Measurements from ENCODE around the gene CFL1.
"Not testable (repeated sequence)": the region's sequence is repeated elsewhere in the genome, so short reads cannot be mapped to it uniquely, and the experiment has no call there.

The CFL1 gene

GRCh38 chr11:65857853-65858680, at the start of gene CFL1:
Gene CFL1 (minus strand): TSS chr11:65858180. CDS start chr11:65858099, 81 bp downstream.
- DNase-seq: peak; percentile 95 to 97

- no peak for DNase-seq
Observed at GRCh38 chr11:65906602-65907001, 48.6 kb upstream of the CFL1 start.

DNA sequence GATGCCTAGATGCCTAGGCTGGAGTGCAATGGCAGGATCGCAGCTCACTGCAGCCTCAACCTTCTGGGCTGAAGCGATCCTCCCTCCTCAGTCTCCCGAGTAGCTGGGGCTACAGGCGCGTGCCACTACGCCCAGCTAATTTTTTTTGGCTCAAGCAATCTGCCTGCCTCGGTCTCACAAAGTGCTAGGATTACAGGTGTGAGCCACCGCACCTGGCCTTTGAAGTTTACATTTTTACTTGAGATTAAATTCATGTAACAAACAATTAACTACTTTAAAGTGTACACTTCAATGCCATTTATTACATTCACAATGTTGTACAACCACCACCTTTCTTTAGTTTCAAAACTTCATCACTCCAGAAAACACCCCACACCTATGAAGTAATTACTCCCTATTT, 45.7 kb upstream of the CFL1 start:
- DNase-seq: no peak

GRCh38 chr11:65903068-65903481, 45.1 kb upstream of the CFL1 start:
- no peak for DNase-seq

DNA sequence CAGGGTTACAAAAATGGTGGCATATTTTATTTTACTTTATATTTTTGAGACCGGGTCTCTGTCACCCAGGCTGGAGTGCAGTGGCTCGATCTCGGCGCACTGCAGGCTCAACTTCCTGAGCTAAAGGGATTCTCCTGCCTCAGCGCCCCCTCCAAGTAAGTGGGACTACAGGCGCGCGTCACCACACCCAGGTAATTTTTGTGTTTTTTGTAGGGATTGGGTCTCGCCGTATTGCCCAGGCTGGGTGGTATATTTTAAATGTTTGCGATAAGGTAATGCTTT, 42.9 kb upstream of the CFL1 start:
- no peak for DNase-seq

DNA sequence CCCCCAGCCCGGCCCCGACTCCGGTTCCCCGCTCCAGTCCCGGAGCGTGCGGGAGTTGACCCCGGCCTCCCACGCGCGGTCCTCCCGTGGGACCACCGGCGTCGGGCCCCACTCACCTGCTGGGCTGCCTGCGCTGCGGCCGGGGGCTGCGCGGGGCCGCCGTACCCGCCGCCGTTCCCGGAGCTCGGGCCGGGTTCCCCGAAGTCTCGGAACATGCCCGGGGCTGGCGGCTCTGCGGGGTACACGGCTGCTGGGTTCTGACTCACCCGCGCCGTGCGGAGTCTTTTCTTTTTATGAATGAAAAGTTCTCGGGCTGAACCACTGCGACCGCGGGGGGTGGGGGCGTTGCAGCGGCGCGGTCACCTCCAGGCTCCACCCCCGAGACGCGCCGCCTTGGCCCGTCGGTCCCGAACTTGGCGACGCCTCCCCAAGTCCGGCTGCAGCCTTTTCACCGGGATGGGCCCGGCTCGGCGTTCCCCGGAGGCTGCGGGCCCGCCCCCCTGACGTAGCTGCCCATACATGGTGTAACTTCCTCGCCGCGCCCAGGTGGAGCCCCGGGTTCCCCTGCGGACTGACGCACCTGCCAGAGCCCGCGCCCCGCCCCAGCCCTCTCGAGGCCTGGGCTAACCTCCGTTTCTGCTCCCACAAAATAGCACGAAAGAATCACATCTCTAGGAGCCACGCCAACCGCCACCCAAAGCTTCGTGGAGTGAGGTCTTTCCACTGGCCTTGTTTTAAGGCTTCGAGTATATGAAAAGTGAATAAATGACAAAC, 42.3 kb upstream of the CFL1 start, which contains the start of gene FOSL1:
TSS of gene FOSL1 (minus strand) at position 264 of the 774 bp plus-strand sequence. CDS start at position 215, 49 bp downstream.
- peak; percentile 94 to 97 for DNase-seq

DNA sequence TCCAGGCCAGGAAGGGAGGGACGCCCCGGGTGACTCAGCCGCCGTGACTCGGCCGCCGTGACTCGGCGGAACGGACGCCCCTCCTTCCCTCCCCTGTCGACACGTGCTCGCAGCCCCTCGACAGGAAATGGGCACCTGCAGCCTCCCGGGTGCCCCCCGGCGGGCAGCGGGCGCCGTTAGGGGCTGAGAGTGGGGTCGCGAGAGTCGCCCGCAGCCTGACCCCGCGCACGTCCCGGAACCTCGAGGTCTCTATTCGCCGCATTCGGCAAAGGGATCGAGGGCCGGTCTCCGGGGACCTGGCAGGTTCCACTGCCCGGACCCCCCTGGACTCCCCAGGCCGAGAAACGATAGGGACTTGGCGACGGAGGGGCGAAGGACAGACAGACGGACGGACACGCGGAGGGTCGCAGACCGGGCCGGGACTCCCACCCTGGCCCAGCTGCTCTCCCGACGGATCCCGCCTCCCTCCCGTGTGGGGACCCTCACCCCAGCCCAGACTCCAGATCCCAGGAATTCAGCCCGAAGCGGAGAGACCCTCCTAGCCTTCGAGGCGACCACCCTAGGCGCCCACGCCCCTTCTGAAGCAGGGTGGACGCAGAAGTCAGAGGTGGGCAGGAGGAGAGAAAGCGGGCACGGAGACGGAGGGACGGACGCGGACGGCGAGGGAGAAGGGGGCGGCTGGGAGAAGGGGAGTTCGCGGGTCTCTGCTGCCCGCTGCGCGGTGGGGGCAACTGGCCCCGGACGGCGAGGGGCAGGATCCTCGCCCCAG, 41.6 kb upstream of the CFL1 start:
- peak; percentile 80 to 82 for DNase-seq

- DNase-seq: no peak
Observed at GRCh38 chr11:65898656-65899355, 40.8 kb upstream of the CFL1 start.

DNA sequence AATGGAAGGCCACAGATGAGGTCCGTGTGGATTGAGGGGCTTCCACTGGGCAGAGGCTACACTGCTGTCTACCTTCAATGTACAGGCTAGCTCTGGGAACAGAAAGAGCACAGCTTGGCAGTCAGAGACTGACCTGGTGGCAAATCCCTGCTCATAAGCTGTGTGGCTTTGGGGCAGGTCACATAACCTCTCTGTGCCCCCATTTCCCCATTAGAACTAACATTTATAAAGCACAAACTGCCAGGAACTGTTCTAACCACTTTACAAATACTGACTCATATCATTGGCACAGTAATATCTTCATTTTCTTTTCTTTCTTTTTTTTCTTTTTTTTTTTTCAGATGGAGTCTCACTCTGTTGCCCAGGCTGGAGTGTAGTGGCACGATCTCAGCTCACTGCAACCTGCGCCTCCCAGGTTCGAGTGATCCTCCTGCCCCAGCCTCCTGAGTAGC, 39.1 kb upstream of the CFL1 start:
- no peak for DNase-seq

- DNase-seq: no peak
Observed at GRCh38 chr11:65896034-65896999, 38.3 kb upstream of the CFL1 start.

GRCh38 chr11:65895482-65895981, 37.6 kb upstream of the CFL1 start:
- no peak for DNase-seq

DNA sequence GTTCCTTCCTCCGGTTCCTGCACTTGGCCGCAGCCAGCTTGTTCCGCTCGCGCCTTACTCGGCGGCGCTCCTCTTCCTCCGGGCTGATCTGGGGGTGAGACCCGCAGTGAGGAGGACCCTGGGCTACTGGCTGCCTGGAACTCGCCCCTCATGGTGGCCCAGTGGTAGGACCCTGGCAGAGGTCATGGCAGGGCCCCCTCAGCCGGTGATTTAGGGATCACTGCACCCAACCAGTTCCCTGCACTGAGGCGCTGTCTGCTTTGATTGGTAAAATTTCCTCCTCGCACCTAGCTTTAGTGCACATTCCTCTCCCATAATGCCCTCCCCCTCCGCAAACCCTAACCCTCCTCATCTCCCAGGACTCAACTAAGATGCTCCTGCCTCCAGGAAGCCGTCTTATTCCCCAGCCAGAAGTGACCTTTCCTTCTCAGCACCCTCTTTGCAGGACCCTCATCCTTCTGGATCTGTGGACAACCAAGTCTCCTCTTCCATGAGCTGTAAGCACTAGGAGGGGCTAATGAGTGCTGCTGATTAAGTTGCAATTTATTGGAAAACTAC, 36.1 kb upstream of the CFL1 start:
- no peak for DNase-seq

DNA sequence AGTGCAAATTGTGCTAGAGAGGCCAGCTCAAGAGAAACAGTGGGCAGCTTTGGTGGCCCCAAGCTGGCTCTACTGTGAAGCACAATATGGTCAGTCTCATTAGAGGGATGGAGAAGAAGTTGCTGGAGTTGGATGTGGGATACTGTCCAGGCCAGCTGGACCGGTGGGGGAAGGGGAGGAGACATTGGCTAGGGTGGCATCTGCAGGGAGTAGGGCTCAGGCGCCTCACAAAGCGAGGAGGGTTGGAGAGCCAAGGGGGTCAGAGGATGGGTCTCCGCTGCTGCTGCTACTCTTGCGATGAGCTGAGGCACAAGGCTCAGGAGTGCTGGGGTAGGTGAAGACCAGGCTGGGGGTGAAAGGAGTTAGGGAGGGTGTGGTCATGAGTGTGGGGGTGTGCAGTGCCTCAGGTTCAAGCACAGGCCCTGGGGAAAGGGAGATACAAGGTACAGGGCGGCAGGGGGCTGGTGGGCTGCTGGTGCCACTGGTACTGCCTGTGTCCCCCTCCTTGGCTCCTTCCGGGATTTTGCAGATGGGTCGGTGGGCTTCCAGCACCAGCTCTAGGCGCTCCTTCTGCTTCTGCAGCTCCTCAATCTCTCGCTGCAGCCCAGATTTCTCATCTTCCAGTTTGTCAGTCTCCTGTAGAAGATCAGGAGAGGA, 34.8 kb upstream of the CFL1 start:
- DNase-seq: no peak

DNA sequence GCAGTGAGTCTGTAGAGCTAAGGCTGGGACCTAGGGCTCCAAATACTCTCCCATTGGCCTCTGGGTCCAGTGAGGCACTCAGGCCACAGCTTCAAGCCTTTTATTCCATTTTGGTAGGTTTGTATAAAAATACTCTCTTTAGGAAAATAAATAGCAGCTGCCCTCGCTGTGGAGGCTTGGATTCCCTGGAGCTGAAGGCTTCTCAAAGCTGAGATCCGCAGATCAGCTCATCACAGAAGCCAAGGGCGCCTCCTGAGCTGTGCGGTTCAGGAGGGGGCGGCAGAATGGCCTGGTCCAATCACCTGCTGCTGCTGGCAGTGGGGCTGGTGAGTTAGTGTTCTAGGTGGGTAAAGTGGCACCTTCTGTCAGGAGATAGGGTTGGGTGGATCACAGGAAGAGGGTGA, 34.2 kb upstream of the CFL1 start:
- DNase-seq: not testable (repeated sequence)

GRCh38 chr11:65891219-65892136, 33.5 kb upstream of the CFL1 start:
- DNase-seq: peak; percentile 45 to 63

DNA sequence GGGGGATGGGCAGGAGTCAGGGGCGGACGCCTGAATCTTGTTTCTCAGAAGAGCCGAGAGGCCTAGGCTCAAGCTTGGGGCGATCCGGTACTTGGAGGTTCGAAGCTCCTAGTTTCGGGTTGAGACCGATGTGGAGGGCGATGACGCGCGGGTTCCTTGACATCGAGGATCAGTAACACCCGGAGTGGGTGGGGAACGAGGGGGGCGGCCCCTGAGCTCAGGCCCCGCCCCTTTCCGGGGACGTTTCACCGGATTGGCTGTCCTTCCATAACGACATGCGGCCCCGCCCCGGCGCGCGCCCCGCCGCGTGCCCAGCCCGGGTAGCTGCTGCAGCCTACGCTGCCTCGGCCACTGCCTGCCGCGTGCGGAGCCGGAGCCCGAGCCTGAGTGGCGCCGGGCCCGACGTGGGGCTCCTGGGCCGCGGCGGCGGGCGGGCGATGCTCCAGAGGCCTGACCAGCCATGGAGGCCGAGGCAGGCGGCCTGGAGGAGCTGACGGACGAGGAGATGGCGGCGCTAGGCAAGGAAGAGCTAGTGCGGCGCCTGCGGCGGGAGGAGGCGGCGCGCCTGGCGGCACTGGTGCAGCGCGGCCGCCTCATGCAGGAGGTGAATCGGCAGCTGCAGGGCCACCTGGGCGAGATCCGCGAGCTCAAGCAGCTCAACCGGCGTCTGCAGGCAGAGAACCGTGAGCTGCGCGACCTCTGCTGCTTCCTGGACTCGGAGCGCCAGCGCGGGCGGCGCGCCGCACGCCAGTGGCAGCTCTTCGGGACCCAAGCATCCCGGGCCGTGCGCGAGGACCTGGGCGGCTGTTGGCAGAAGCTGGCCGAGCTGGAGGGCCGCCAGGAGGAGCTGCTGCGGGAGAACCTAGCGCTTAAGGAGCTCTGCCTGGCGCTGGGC, 32.6 kb upstream of the CFL1 start, which contains the start of gene CCDC85B:
TSS of gene CCDC85B (plus strand) at position 350 of the 895 bp plus-strand sequence. CDS start at position 461, 111 bp downstream.
- peak; percentile 99 for DNase-seq

GRCh38 chr11:65888163-65888814, 30.3 kb upstream of the CFL1 start, which contains the start of gene FIBP:
Gene FIBP (minus strand): TSS chr11:65888471. CDS start chr11:65888418, 53 bp downstream.
- DNase-seq: peak; percentile 93 to 95
